PC-3 (cell line): ENCODE data around the gene C10orf120. TPM values are rescaled to one million over a fixed set of nuclear protein-coding genes. Genes with fewer than 3 reads are reported as not detected.

Source experiments
- ATAC-seq: fragments of 200-7000 bp; cut with Tn5 transposase; 2 replicates; pipeline ENCODE4 v1.9.1; 2020; ENCODE audit warnings: mild to moderate bottlenecking, moderate library complexity
- BruUV-seq: library from RNA; stranded (reverse); fragments of 400-500 nt; replicated peaks from 2 replicates; lab custom pipeline; 2021; lab: Mats Ljungman, UMichigan
- CTCF ChIA-PET: fragments of 300-600 bp; sonication (Branson Sonifier 250); formaldehyde crosslinking; loops from one replicate; lab custom pipeline; 2022; ENCODE audit warnings: antibody characterized with exemption; lab: Charles Lee
- POLR2A ChIA-PET: fragments of 300-600 bp; sonication (Branson Sonifier 250); formaldehyde crosslinking; loops from one replicate; lab custom pipeline; 2022; ENCODE audit warnings: antibody characterized with exemption; ENCODE audit not compliant: unreplicated experiment; lab: Charles Lee
- DNase-seq: peaks from one replicate; pipeline ENCODE4 v3.0.0-alpha.2; 2015
- H2AFZ ChIP-seq: fragments of 300-600 bp; sonication (generic); 2 replicates; pipeline ENCODE4 v1.6.0; 2016; ENCODE audit warnings: antibody characterized with exemption, low read length
- H3F3A ChIP-seq: fragments of 300-600 bp; sonication (generic); one replicate; pipeline ENCODE4 v1.6.0; 2017; ENCODE audit warnings: antibody characterized with exemption, low read length, control low read depth, mild to moderate bottlenecking; ENCODE audit not compliant: unreplicated experiment
- H3K27ac ChIP-seq: fragments of 300-600 bp; sonication (generic); 2 replicates; pipeline ENCODE4 v1.5.1; 2016; ENCODE audit warnings: mild to moderate bottlenecking, low read length
- H3K27me3 ChIP-seq: fragments of 300-600 bp; sonication (generic); 2 replicates; pipeline ENCODE4 v1.6.1; 2016; ENCODE audit warnings: low read length, mixed read lengths
- H3K36me3 ChIP-seq: fragments of 300-600 bp; sonication (generic); 2 replicates; pipeline ENCODE4 v1.6.1; 2016; ENCODE audit warnings: low read depth, mixed run types, low read length, mixed read lengths
- H3K4me1 ChIP-seq: fragments of 300-600 bp; sonication (generic); 2 replicates; pipeline ENCODE4 v1.5.1; 2016; ENCODE audit warnings: low read length; ENCODE audit not compliant: insufficient read depth
- H3K4me2 ChIP-seq: fragments of 300-600 bp; sonication (generic); 2 replicates; pipeline ENCODE4 v1.6.0; 2016; ENCODE audit warnings: low read length
- H3K4me3 ChIP-seq: fragments of 300-600 bp; sonication (generic); 2 replicates; pipeline ENCODE4 v1.5.1; 2016; ENCODE audit warnings: mild to moderate bottlenecking, low read length, mixed read lengths
- H3K79me2 ChIP-seq: fragments of 300-600 bp; sonication (generic); 2 replicates; pipeline ENCODE4 v1.6.1; 2017; ENCODE audit warnings: low read length, mixed read lengths
- H3K9ac ChIP-seq: fragments of 300-600 bp; sonication (generic); 2 replicates; pipeline ENCODE4 v1.6.0; 2016; ENCODE audit warnings: mild to moderate bottlenecking, low read length
- H3K9me2 ChIP-seq: fragments of 300-600 bp; sonication (generic); replicated peaks from 2 replicates; pipeline ENCODE4 v1.6.1; 2016; ENCODE audit warnings: mixed run types, low read length, mixed read lengths
- H3K9me3 ChIP-seq: fragments of 300-600 bp; sonication (generic); 2 replicates; pipeline ENCODE4 v1.6.1; 2016; ENCODE audit warnings: low read length, mixed read lengths
- H4K20me1 ChIP-seq: fragments of 300-600 bp; sonication (generic); 2 replicates; pipeline ENCODE4 v1.6.1; 2016; ENCODE audit warnings: low read length, mixed read lengths
- CTCF ChIP-seq: fragments of 300-600 bp; sonication (generic); conservative IDR thresholded peaks from 2 replicates; pipeline ENCODE4 v1.5.1; 2017; ENCODE audit warnings: antibody characterized with exemption, low read depth, mild to moderate bottlenecking, low read length
- EZH2 ChIP-seq: fragments of 300-600 bp; sonication (generic); IDR thresholded peaks from one replicate; pipeline ENCODE4 v1.6.1; 2017; ENCODE audit warnings: antibody characterized with exemption, mild to moderate bottlenecking, low read length; ENCODE audit not compliant: unreplicated experiment
- EZH2phosphoT487 ChIP-seq: fragments of 300-600 bp; sonication (generic); IDR thresholded peaks from 2 replicates; pipeline ENCODE4 v1.6.1; 2018; ENCODE audit warnings: mild to moderate bottlenecking, antibody characterized with exemption, low read length, borderline replicate concordance
- intact Hi-C: fragments of 100-400 bp; cut with micrococcal nuclease; formaldehyde crosslinking; loops from 2 replicates; pipeline ENCODE4 v1.9.0; 2023
- total RNA-seq: library from RNA; depleted of rRNA; stranded (reverse); fragments of >200 nt; gene quantifications from 2 replicates; pipeline ENCODE4 v1.2.3, GENCODE V29; 2014

C10orf120 gene
- total RNA-seq, 1 experiment from 2014 or later: not detected

GRCh38 chr10:122733931-122734665, 34.5 kb upstream of the C10orf120 start:
- no peaks in the 10 kb centered on the region for H3K9me2 ChIP-seq
- intact Hi-C loops: no loop called here
- no peak for ATAC-seq
- no peak overlapping the region for H3K4me3 ChIP-seq
- H4K20me1 ChIP-seq: no peaks in the 10 kb centered on the region
- H3K27ac ChIP-seq: no peak overlapping the region
- no peak for DNase-seq
- no peak overlapping the region for H3K4me2 ChIP-seq
- no peaks in the 10 kb centered on the region for H3K9me3 ChIP-seq
- H2AFZ ChIP-seq: no peak overlapping the region
- no peaks in the 10 kb centered on the region for H3K36me3 ChIP-seq
- H3F3A ChIP-seq: no peaks in the 10 kb centered on the region
- H3K9ac ChIP-seq: no peak overlapping the region
- H3K79me2 ChIP-seq: no peaks in the 10 kb centered on the region
- ChIA-PET CTCF (no interaction called here), POLR2A (no interaction called here)
- no peaks in the 10 kb centered on the region for H3K4me1 ChIP-seq
- TF ChIP-seq EZH2: no peak
- TF ChIP-seq CTCF: no peak
- TF ChIP-seq EZH2phosphoT487: no peak
- H3K27me3 ChIP-seq: peaks cover 39% of the 10 kb centered on the region
- BruUV-seq: no TSS peak

GRCh38 chr10:122733443-122733842, 33.8 kb upstream of the C10orf120 start:
- Histone ChIP-seq H4K20me1 (no peaks in the 10 kb centered on the region), H3K79me2 (no peaks in the 10 kb centered on the region), H3K9ac (no peak overlapping the region), H3F3A (no peaks in the 10 kb centered on the region), H3K36me3 (no peaks in the 10 kb centered on the region), H2AFZ (no peak overlapping the region), H3K9me2 (no peaks in the 10 kb centered on the region), H3K4me1 (no peaks in the 10 kb centered on the region), H3K4me3 (no peak overlapping the region), H3K27ac (no peak overlapping the region), H3K27me3 (peaks cover 46% of the 10 kb centered on the region), H3K4me2 (no peak overlapping the region), H3K9me3 (no peaks in the 10 kb centered on the region)
- ChIA-PET POLR2A (no interaction called here), CTCF (no interaction called here)
- BruUV-seq: no TSS peak
- TF ChIP-seq EZH2: no peak
- TF ChIP-seq EZH2phosphoT487: no peak
- no peak for TF ChIP-seq CTCF
- intact Hi-C loops: no loop called here
- DNase-seq (no peak), ATAC-seq (no peak)

- no TSS peak for BruUV-seq
- Histone ChIP-seq H3K4me1 (no peaks in the 10 kb centered on the region), H3K27me3 (peaks cover 42% of the 10 kb centered on the region), H3K27ac (no peak overlapping the region), H3K9me2 (no peaks in the 10 kb centered on the region), H2AFZ (no peak overlapping the region), H3K79me2 (no peaks in the 10 kb centered on the region), H3K9me3 (no peaks in the 10 kb centered on the region), H4K20me1 (no peaks in the 10 kb centered on the region), H3K4me3 (no peak overlapping the region), H3K9ac (no peak overlapping the region), H3F3A (no peaks in the 10 kb centered on the region), H3K36me3 (no peaks in the 10 kb centered on the region), H3K4me2 (no peak overlapping the region)
- POLR2A ChIA-PET: no interaction called here
- CTCF ChIA-PET: no interaction called here
- intact Hi-C loops: no loop called here
- no peak for ATAC-seq
- no peak for DNase-seq
- no peak for TF ChIP-seq CTCF
- TF ChIP-seq EZH2: no peak
- TF ChIP-seq EZH2phosphoT487: no peak
These were observed 30.6 kb upstream of the C10orf120 start for GRCh38 chr10:122730238-122730637.
